ENCODE results near the gene PSMC3IP. TPM values are rescaled to one million over a fixed set of nuclear protein-coding genes. Genes with fewer than 3 reads are reported as not detected.

The PSMC3IP gene
- total RNA-seq, 6 donors from 2014 or later = 1.9 to 6.8 (median 3.8) TPM; not detected in 1

GRCh38 chr17:42598905-42599304, 21.4 kb upstream of the PSMC3IP start:
- peaks cover 10 to 13% (median 12%) of the 10 kb centered on the region in 4 donors for H3K4me1 ChIP-seq
- no peaks in the 10 kb centered on the region for H3K9me3 ChIP-seq
- TF ChIP-seq CTCF (IDR thresholded peaks at IDR 0.05) (no peak), EP300 (IDR thresholded peaks at IDR 0.05) (no peak), POLR2A (IDR thresholded peaks at IDR 0.05) (no peak), POLR2AphosphoS5 (IDR thresholded peaks at IDR 0.05) (no peak)
- ATAC-seq (ENCODE audit: low FRiP score in 2 of 2) (no peak), DNase-seq (peak in 1 of 2 donors; percentile 59)
- H3K27ac ChIP-seq = peak overlapping the region in 2 of 4 donors; percentile 23 to 34
- no peak overlapping the region for H3K4me3 ChIP-seq
- H3K27me3 ChIP-seq = no peaks in the 10 kb centered on the region
- 18 to 19% methylated on average over 1 to 2 of the region's 2 CpGs for WGBS, 2 donors
- peaks cover 0 to 20% (median 5%) of the 10 kb centered on the region in 4 donors for H3K36me3 ChIP-seq

DNA sequence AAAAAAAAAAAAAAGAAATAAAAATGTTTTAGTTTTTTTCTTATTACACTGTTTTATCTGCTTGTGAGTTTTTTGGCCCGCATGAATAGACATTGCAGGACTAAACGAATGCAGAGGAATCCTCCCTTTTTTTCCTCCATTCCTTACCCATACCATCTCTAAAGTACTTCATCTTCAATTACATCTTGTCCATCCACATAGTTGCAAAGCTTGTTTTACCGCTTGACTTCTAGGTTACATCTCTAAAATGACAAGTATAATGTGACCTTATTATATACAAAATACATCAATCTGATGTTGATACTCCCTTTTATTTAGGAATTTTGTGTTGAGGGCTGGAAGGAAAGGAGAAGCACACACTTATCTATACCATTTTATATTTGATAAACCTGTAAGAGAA, 18.9 kb upstream of the PSMC3IP start:
- no peak for TF ChIP-seq EP300 (IDR thresholded peaks at IDR 0.05)
- no peak for TF ChIP-seq POLR2AphosphoS5 (IDR thresholded peaks at IDR 0.05)
- TF ChIP-seq POLR2A (IDR thresholded peaks at IDR 0.05) = no peak
- TF ChIP-seq CTCF (IDR thresholded peaks at IDR 0.05) = no peak
- Histone ChIP-seq H3K27ac (no peak overlapping the region), H3K4me1 (peaks cover 10 to 13% (median 12%) of the 10 kb centered on the region in 4 donors), H3K4me3 (no peak overlapping the region), H3K36me3 (peaks cover 0 to 38% (median 11%) of the 10 kb centered on the region in 4 donors), H3K27me3 (no peaks in the 10 kb centered on the region), H3K9me3 (no peaks in the 10 kb centered on the region)
- DNase-seq (no peak), ATAC-seq (ENCODE audit: low FRiP score in 2 of 2) (no peak)
- WGBS, 2 donors = 81 to 88% methylated on average over 3 of the region's 3 CpGs

- Histone ChIP-seq H3K27me3 (no peaks in the 10 kb centered on the region), H3K4me3 (no peak overlapping the region), H3K4me1 (no peaks in the 10 kb centered on the region), H3K27ac (no peak overlapping the region), H3K9me3 (no peaks in the 10 kb centered on the region), H3K36me3 (peaks cover 18 to 80% (median 49%) of the 10 kb centered on the region in 4 donors)
- no peak for DNase-seq
- ATAC-seq (ENCODE audit: low FRiP score in 2 of 2) = no peak
- 92 to 97% methylated on average over 9 of the region's 9 CpGs for WGBS, 2 donors
- TF ChIP-seq EP300 (IDR thresholded peaks at IDR 0.05) (no peak), POLR2A (IDR thresholded peaks at IDR 0.05) (no peak), POLR2AphosphoS5 (IDR thresholded peaks at IDR 0.05) (no peak)
Measured at GRCh38 chr17:42591411-42591810, 13.9 kb upstream of the PSMC3IP start.

DNA sequence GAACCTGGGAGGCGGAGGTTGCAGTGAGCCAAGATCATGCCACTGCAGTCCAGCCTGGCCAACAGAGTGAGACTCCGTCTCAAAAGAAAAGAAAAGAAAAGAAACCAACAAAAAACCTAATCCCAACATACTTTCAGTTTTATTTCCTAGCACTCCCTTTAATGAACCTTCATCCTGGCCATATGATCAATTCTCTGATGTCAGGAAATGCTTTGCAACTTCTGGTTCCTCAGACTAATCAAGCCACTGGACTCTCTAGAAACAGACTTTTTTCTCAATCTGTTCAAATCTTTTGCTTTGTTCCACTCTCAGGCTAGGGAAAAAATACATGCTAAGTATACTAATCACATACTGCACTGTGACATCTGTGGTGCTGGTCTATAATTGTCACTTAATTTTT, 13.4 kb upstream of the PSMC3IP start:
- WGBS, 2 donors = 91 to 97% methylated on average over 2 of the region's 2 CpGs
- Histone ChIP-seq H3K36me3 (peaks cover 21 to 84% (median 51%) of the 10 kb centered on the region in 4 donors), H3K27ac (no peak overlapping the region), H3K27me3 (no peaks in the 10 kb centered on the region), H3K4me3 (no peak overlapping the region), H3K4me1 (peaks cover under 1 to 5% (median 3%) of the 10 kb centered on the region in 4 donors), H3K9me3 (no peaks in the 10 kb centered on the region)
- no peak for ATAC-seq (ENCODE audit: low FRiP score in 2 of 2)
- TF ChIP-seq CTCF (IDR thresholded peaks at IDR 0.05) (no peak), POLR2A (IDR thresholded peaks at IDR 0.05) (no peak), EP300 (IDR thresholded peaks at IDR 0.05) (no peak), POLR2AphosphoS5 (IDR thresholded peaks at IDR 0.05) (no peak)
- no peak for DNase-seq

DNA sequence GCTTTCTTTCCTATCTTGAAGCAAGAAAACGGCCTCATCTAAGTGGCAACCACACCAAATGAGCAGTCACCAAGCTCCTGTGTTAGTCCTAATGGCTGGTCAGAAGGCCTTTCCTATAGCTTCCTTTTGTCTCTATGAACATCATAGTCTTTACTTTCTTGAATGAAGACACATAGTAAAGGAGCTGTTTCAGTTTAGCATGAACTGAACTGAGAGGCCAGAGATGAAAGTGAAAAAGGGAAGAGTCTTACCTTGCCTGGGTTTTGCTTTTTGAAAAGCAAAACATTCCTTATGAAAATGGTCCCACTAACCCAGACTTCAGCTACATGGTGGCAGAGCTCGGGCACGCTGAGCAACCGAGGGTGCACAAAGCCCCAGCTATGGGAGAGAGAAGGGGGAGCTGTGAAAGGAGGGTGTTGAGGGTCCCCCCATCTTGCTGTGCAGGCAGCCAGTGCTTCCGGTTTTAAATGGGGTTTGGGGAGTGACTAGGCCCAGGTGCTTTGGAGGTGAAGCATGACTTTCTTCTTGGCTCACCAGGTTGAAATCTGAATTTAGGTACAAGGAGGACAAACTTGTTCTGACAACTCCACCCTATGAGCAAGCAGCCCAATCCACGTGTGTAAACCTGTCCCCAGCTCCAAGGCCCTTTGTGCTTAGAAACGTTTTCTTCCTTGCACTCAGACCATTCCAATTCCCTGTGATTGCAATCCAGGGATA, 9.1 kb upstream of the PSMC3IP start:
- Histone ChIP-seq H3K27ac (no peak overlapping the region), H3K9me3 (no peaks in the 10 kb centered on the region), H3K27me3 (no peaks in the 10 kb centered on the region), H3K36me3 (peaks cover 45 to 97% (median 81%) of the 10 kb centered on the region in 4 donors), H3K4me3 (no peak overlapping the region), H3K4me1 (peaks cover 11 to 16% (median 13%) of the 10 kb centered on the region in 4 donors)
- ATAC-seq (ENCODE audit: low FRiP score in 2 of 2) (no peak), DNase-seq (no peak)
- WGBS, 2 donors = 80% methylated on average over 7 of the region's 7 CpGs
- TF ChIP-seq CTCF (IDR thresholded peaks at IDR 0.05) = no peak
- no peak for TF ChIP-seq EP300 (IDR thresholded peaks at IDR 0.05)
- no peak for TF ChIP-seq POLR2A (IDR thresholded peaks at IDR 0.05)

Measured in upper lobe of left lung (tissue), 6 donors.